HUDEP-2 (cell line): ENCODE data around the gene GATAD2B.

Source experiments
- DNase-seq, 76 experiments: peaks; one replicate each; lab custom pipeline; 2025; ENCODE audit not compliant: unreplicated experiment in 76 of 76; lab: John Stamatoyannopoulos, UW

GATAD2B gene

GRCh38 chr1:153922972-153923925 lies at the start of gene GATAD2B:
TSS of gene GATAD2B (minus strand) at chr1:153922972. CDS start at chr1:153828347, 94,625 bp downstream.
- peak in 75 of 76 experiments; percentile 90 to 100 (median 99) for DNase-seq

GRCh38 chr1:153970346-153970745 lies 47.6 kb upstream of the GATAD2B start:
- no peak for DNase-seq

- no peak for DNase-seq
Measured at GRCh38 chr1:153968972-153969371, 46.2 kb upstream of the GATAD2B start.

GRCh38 chr1:153968408-153968807 lies 45.6 kb upstream of the GATAD2B start:
- DNase-seq = peak in 1 of 76 experiments; percentile 14

GRCh38 chr1:153968000-153968363 lies 45.2 kb upstream of the GATAD2B start:
- peak in 5 of 76 experiments; percentile 13 to 55 (median 20) for DNase-seq

GRCh38 chr1:153967107-153967999 lies 44.6 kb upstream of the GATAD2B start, which contains the start of gene CREB3L4:
TSS of gene CREB3L4 (plus strand) at chr1:153967902. CDS start at chr1:153968526, 624 bp downstream.
- DNase-seq = peak in 75 of 76 experiments; percentile 24 to 94 (median 85)

GRCh38 chr1:153963850-153964331 lies 41.1 kb upstream of the GATAD2B start:
- peak in 7 of 76 experiments; percentile 34 to 89 (median 64) for DNase-seq

- DNase-seq = peak in 75 of 76 experiments; percentile 46 to 98 (median 93)
Measured at GRCh38 chr1:153963030-153963849, 40.5 kb upstream of the GATAD2B start, which contains the start of gene SLC39A1. TSS of gene SLC39A1 (minus strand) at chr1:153963537. CDS start at chr1:153962715, 822 bp downstream.

- no peak for DNase-seq
Measured at GRCh38 chr1:153962088-153963029, 39.6 kb upstream of the GATAD2B start.

- no peak for DNase-seq
Measured at GRCh38 chr1:153961421-153961820, 38.6 kb upstream of the GATAD2B start.

GRCh38 chr1:153960206-153960605 lies 37.4 kb upstream of the GATAD2B start:
- no peak for DNase-seq

GRCh38 chr1:153959454-153959853 lies 36.7 kb upstream of the GATAD2B start:
- peak in 3 of 76 experiments; percentile 8 to 15 (median 12) for DNase-seq

GRCh38 chr1:153958961-153959260 lies 36.1 kb upstream of the GATAD2B start:
- no peak for DNase-seq

- peak in 75 of 76 experiments; percentile 41 to 98 (median 94) for DNase-seq
Measured at GRCh38 chr1:153958111-153958960, 35.6 kb upstream of the GATAD2B start, which contains the start of gene CRTC2. TSS of gene CRTC2 (minus strand) at chr1:153958612. CDS start at chr1:153958497, 115 bp downstream.

- DNase-seq = no peak
Measured at GRCh38 chr1:153957744-153958110, 35.0 kb upstream of the GATAD2B start.

GRCh38 chr1:153956997-153957715 lies 34.4 kb upstream of the GATAD2B start:
- no peak for DNase-seq

- DNase-seq = no peak
Measured at GRCh38 chr1:153954826-153955225, 32.1 kb upstream of the GATAD2B start.
